ENCODE measurements around the gene SLC51A.
"Not testable (repeated sequence)": the region's sequence is repeated elsewhere in the genome, so short reads cannot be mapped to it uniquely, and the experiment has no call there.

The SLC51A gene

DNA sequence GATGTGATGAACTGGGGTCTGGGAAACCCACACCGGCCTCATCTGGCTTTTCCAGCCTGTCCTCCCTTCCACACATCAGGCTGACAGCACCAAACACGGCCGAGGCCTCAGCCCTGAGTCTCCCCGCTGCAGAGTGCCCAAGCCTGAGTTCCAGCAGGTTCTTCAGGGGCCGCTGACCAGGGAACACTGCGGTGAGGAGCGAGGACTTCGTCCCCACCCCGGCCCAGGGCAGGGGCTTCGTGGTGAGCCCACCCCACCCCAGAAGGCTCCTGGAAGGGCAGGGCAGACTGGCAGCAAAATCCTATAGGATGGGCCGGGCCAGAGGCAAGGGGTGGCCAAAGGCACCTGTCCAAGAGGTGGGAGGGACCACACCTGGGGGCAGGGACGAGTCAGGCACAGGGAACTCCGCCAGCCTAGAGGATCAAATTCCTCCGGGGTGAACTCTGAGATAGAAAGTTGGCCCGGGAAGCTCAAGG lies at the start of gene SLC51A:
SLC51A (plus strand) TSS at position 446 of the 476 bp plus-strand sequence. CDS start 179 bp downstream, outside the sequence.
- no peak for DNase-seq

DNA sequence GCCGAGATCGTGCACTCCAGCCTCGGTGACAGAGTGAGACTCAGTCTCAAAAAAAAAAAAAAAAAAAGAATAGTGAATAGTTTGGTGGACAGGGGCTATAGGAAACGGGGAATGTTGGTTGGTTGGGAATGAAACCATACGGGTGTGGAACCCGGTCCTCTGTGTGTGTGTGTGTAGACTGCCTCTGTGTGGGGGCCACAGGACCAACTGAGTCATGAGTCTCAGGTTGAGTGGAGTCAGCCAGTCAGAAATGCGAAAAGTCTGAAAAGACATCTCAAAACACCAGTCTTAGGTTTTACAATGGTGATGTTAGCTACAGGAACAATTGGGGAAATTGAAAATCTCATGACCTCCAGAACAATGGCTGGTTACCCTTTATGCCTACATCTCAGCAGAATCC lies 49.6 kb upstream of the SLC51A start:
- no peak for DNase-seq

DNA sequence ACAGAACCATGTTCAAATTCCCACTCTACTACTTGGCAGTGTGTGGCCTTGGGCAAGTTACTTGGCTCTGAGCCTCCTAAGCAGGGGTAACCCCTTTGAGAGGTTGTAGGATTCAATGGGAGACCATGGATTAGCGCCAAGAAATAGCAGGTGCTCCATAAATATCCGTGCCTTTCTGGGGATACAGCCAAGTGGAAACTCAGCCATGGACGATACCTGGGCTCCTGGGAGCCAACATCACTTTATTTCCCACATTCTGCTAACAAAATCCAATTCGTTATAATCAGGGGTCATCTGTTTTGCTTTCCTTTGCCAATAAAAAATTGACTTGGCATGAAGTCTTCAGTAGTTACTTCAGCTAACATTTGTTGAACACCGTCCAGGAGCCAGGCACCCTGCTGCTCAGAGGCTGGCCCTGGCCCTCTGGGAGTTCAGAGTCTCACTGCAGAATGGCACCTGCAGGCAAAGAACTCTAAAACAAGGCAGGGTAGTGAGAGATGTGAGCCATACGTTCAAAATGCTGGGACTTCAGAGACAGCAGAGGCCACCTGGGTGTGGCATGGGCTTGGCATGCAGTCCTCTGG lies 47.4 kb upstream of the SLC51A start:
- DNase-seq, result peak; percentile 94

DNA sequence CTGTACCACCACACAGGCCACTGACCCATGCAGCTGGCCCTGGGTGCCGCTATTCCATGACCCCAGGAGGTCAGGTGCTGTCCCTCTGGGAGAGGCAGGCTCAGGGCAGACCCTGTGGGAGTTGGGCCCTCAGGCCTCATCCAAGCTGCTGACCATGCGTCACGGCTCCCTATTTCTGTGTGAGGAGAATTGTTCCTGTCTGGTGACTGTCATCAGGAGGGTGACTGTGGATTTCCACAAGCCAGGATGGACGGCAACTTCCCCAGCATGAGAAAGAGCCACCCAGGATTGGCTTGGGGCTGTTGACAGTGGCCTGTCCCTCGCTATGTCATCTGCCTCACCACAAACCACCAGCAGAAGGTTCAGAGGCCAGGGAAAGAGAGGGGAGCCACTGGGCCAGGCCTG lies 46.5 kb upstream of the SLC51A start:
- DNase-seq, result no peak

DNA sequence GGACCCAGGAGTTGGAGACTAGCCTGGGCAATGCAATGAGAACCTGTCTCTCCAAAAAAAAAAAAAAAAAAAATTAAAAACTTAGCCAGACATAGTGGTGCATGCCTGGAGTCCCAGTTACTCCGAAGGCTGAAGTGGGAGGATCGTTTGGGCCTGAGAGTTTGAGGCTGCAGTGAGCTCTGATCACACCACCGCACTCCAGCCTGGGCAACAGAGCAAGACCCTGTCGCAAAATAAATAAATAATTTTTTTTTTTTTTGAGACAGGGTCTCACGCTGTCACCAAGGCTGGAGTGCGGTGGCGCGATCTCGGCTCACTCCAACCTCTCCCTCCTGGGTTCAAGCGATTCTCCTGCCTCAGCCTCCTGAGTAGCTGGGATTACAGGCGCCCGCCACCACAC lies 46.0 kb upstream of the SLC51A start:
- DNase-seq, result not testable (repeated sequence)

DNA sequence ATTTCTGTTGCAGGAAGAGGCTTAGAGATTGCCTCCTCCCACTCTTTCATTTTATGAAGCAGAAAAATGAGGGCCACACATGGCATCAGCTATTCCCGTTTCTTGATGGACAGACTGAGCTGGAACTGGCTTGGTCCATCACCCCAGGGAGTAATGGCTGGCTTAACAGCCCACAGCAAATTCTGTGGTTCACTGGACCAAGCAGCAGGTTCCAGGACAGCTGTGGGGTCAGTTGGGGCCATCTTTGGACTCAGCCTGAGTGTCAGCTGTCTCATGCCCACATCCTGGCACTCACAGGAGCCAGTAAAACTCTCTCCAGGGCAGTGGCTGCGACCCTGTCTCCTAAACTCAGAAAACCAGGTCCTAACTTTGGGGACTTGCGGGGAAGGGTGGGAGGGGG lies 41.7 kb upstream of the SLC51A start:
- DNase-seq, result no peak

DNA sequence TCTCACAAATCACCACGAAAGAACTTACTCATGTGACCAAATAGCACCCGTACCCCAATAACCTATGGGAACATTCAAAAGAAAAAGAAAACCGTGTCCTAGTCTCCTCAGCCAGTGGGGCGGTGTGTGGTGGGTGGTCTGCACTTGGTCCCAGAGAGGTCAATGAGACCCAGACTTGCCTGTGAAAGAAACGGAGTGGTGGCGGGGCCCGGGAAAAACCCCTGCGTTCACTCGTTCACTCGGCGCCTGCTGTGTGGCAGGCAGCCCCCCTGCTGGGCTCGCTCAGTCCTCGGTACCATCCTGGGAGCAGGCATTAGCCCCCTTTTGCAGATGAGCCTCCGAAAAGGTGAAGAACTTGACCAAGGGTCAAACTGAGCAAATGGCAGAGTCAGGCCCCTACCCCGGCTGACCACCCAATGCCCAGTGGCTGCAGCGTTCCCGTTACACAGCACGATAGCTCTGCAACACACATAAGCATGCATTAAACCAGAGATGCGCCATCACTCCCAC lies 41.2 kb upstream of the SLC51A start:
- DNase-seq, result no peak

DNA sequence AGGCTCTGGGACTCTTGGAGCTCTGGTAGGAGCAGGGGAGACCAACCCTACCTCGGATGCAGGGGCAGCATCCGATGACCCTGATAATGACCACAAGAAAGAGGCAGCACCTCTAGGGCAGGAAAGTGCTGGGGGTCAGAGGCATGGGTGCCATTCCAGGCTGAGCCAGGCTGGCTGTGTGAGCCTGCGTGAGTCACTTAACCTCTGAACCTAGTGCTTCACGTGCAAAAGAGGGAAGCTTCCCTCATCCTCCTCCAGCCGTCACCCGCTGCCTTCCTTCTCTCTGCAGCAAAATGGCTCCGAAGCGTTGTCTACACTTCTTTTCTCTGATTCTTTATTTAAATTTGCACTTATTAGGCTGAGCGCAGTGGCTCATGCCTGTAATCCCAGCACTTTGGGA lies 40.6 kb upstream of the SLC51A start:
- DNase-seq, result no peak

DNA sequence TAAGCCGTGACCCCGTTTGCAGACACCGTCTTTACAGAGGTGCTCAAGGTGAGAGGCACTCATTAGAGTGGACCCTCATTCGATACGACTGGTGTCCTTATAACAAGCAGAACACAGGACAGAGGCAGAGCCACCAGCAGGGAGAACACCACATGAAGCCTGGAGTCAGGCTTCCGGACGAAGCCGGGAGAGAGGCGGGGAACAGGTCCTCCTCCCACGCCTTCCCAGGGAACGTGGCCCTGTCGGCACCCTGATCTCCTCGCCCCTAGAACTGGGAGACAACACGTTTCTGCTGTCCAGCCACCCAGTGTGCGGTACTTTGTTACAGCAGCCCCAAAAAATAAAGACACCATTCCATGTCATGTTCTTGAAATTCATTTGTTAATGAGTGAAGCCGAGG lies 38.8 kb upstream of the SLC51A start:
- no peak for DNase-seq

DNA sequence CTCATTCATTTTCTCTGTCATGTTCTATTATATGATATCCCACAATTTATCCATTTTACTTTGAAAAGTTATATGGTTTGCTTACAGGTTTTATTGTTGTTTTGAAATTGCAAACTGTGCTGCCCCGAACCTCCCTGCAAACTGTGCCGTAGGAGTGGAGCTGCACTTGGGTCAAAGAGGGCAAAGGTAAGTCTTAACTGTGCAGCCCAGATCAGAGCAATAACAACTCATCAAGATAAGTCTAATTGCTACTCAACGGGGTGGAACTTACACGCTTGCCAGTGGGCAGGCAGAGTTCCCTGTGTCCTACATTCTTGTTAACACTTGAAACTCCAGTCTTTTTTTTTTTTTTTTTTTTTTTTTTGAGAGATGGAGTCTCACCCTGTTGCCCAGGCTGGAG lies 38.4 kb upstream of the SLC51A start:
- DNase-seq, result no peak

DNA sequence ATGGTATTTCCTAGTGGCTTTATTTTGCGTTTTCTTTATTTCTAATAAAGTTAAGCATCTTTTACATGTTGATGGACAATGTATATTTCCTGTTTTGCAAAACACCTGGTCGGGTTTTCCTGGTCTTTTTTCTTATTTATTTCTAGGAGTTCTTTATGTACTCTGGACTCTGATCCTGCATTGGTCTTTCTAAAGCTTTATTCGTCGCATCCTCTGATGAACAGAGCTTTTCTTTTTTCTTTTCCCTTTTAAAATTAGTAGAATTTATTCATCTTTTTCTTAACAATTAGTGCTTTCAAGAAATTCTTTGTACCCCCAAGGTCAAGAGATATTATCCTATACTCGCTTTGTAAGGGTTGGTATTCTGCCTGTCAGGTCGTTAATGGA lies 37.3 kb upstream of the SLC51A start:
- DNase-seq, result no peak

DNA sequence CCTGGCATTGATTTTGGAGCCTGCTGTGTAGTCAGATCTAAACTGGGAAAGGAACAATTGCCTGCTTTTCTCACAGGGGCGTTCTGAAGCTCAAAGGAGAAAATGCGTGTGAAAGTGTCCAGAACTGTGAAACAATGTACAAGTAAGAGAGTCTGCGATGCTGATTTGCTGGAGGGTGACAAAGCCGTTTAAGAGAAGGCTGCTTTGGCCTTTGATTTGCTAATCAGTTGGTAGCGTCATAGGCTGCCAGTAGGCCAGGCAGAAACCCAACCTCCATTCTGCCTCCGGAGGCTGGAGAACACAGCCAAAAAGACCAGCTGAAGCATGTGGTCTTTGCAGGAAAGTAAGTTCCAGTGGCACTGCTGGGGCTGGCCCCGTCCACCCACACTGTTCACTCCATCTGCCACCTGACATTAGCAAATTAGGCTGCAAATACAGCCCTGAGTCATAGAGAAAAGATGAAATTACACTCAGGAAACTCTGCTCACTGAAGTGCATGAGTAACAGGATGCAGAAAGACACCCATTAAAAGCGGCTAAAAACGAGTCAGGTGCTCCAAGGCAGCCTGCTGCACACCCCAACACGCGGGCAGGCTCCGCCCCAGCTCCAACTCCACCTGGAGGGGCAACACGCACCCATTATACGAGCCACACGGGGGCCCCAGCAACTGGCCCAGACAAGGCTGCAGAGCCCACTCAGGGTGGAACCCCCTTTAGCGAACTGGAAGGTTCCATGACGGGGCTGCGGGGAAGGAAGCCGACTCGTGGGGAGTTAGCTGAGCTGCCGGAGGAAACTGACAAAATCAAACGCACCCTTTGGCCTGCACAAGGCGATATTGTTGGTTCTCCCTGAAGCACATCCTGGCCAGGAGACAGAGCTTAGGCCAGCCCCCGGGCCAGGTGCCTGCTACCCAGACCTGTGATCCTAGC lies 36.7 kb upstream of the SLC51A start:
- DNase-seq, result peak; percentile 82

DNA sequence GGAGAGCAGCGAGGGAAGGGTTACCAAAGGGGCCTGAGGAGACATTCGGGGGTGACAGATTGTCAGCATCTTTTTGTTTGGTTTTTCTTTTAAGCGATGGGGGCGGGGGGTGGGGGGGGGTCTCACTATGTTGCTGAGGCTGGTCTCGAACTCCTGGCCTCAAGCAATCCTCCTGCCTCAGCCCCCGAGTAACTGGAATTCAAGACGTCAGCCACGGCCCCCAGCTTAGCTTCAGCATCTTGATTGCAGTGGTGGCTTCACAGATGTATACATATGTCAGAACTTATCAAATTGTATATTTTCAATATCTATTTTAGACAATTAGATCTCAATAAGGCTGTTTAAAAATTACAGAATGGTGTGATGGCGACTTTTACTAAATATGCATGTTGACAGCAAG lies 36.0 kb upstream of the SLC51A start:
- no peak for DNase-seq

DNA sequence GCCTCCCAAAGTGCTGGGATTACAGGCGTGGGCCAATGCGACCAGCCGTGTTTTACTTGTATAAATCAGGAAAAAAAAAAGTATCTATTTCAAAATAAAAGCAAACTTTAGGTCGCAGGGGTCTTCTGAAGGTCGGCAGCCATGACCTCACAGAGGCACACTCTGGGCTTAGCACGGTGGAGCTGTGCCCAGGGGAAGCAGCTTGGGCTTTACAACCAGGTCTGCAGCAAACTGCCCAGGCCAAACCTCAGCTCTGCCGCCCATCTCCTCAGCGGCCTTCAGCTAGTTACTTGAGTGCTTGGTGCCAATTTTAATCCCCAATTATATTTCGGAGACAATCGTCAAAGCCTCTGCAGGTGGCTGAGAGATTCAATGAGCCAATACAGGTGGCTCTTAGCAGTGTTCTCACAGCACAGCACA lies 35.2 kb upstream of the SLC51A start:
- peak; percentile 39 for DNase-seq

DNA sequence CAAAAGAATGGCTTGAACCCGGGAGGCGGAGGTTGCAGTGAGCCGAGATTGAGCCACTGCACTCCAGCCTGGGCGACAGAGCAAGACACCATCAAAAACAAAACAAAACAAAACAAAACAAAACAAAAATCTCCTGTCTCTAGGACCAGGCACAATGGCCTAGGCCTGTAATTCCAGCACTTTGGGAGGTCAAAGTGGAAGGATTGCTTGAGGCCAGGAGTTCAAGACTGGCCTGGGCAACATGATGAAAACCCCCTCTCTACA lies 32.2 kb upstream of the SLC51A start:
- DNase-seq, result not testable (repeated sequence)

DNA sequence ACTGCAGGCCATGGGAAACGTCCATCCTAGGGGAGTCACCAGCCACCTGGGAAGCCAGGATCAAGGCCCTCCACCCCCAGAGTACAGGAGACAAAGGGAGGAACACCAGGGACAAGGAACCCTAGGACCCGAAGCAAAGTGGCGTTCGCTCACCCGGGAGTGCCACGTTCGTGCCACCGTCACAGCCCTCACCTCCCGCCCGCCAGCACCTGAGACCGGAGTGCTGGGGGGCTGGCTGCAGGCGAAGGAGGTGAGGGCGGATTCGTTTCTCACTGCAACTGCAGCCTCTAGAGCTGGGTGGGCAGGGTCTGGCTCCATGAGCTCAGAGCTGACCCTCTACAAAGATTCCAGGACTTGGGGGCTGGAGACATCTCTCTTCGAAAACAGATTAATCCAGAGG lies 31.5 kb upstream of the SLC51A start:
- DNase-seq, result no peak

DNA sequence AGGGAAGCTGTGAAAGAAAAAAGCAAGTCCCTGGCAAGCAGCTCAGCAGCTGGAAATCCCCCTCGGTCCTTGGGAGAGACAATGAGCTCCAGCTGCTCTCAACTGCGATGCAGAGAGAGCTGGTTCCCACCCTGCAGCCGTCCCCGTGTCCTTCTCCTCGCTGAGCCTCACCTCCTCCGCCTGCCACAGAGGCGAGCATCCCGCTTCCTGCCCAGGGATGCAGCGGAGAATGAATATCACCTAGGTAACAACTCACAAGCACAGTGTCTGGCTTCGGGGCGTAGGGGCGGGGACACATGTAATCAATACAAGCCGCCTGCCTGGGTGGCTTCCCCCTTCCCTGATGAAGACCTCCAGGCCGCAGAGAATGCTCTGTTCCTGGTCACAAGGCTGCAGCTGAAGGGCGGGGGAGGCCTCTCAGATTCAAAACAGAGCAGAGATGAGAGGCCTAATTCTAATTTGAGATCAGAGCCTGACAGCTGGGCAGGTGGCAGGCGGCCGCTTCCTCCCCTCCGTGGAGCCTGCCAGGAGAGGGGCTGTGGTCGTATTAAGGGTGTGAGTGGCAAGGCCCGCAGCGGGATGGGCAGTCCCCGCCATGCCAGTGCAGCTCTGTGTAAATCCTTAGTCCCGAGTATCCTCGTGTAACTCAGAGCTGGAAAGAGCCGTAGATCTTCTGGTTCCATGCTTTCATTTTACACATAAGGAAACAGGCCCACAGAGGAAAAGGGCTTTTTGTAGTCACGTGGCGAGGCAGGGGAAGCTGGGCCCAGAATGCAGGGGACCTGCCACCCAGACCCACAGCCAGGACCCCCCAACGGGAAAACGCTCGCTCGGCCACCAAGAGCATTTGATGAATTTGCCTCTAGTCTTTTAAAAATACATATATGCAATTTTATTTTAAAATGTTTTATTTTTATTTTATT lies 29.4 kb upstream of the SLC51A start:
- peak; percentile 93 for DNase-seq

DNA sequence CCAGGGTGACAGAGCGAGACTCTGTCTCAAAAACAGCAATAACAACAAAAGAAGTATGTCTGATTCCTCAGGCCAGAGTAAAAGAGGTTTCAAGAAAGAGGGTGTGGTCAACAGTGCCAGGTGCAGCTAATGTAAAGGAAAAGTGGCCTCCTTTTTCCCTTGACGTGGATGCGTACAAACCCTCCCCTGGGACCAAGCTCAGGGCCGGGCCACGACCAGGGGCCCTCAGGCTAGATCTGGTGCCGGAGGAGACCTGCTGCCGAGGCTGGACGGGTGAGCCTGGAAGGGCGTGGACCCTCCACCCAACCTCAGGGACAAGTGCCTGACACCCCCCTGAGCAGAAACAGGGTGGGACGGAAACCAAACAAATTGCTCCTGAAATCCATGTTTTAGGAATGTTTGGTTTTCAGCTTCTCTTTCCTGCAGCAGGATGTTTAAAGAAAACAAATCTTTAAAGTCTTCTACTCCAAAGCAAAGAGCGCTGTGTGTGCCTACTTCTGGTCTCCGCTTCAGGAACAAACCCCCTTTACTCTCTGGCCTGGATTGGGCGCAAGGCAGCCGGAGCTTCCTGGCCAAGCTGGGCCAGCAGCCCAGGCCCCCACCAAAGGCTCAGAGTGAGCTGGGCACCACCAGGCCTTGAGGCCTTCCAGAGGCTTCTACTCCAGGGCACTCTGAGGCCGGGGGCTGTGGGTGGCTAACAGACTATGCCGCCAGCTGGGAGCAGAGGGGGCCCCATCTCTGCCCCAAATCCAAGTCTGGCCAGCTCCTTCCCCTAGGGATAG lies 26.6 kb upstream of the SLC51A start:
- DNase-seq, result no peak

DNA sequence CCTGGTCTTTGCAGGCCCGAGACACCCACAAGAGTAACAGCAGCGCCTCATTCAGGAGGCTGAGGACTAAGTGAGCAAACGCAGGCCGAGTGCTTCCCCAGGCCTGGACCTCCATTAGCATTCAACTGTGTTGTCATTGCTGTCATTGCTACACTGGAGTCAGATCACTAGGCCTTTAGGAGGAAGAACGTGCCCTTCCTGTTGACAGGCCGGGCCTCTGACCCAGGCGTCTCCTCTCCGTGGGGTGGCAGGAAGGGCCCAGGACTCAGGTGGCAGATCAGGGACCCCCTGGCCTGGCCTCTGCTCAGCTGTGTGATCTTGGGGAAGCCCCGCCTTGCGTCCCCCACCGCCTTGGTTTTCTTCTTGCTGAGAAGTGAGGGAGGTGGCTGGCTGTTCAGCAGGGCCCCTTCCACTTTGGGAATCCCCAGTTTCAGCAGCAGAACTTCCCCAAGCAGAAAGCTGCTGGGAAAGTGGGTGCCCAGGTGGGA lies 24.3 kb upstream of the SLC51A start:
- DNase-seq, result no peak

DNA sequence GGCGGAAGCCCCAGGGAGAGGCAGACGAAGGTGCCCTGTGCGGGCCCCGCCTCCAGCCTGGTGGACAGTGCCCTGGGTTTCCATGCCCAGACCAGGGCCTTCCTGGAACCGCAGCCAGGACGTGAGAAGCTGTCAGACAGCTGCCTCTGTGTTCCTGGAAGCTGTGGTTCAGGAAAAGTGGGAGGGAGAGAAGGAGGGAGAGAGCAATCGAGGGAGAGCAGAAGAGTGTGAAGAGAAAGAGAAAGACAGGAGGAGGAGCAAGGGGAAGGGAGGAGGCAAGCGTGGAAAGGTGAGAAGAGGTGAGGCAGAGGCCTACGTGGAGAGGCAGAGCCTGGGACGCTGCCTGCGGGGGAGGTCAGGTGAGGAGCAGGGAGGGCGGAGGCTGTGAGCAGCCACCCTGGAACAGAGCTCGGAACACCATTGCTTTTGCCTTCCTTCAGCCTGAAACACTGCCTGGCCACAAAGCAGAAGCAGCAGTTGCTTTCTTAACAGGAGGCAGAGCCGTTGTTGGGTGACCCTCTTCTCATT lies 23.7 kb upstream of the SLC51A start:
- no peak for DNase-seq

DNA sequence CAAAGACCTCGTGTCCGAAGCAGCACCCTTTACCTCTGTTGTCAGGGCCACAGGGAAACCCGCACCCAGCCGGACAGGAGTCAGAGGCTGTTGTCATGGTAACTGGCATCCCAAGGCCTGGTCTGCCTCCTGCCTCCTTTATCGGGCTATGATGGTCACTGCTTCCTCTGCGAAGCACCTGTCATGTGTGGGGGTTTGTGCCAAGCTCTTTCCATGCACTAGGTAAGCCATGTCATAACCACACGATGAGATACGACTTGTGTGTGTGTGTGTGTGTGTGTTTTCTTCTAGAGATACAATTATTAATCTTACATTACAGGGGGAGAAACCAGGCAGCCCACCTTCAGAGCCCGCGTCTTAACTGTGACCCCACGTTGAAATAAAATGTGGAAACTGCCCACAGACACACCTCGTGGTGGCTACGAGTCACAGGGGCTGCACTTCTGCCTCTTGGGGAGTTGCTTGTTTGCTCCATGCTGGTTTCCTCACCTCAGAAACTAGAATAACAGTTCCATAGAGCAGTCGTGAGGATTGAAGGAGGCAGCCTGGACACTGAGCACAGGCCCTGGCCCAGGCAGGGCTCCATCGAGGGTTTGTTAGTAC lies 23.1 kb upstream of the SLC51A start:
- no peak for DNase-seq

Measured in NCI-H2107 (cell line).